ENCODE results near the gene ASTN2.

ASTN2 gene

GRCh38 chr9:117145811-117146490 is 268.9 kb downstream of the ASTN2 start:
- FAIRE-seq (peak; percentile 92), DNase-seq (ENCODE audit: insufficient read length, low spot score) (peak; percentile 38)
- TF ChIP-seq CTCF (IDR thresholded peaks at IDR 0.05; ENCODE audit: insufficient read depth, missing control alignments): no peak

DNA sequence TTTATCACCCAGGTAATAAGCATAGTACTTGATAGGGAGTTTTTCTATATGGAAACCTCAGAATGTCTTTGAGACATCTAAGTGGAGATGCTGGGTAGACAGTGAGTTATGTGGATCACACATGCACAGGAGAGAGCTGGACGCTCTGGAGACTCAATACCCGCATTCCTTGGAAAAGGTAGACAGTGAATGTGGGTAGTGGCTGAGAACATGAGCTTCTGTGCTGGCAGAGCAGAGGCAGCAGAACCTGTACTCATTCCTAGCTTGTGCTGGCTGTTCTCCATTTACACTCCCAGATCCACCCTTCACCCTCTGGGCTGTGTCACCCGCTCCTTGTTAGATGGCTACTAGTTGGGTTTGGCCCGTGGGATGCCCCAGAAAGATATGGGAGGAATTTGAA is 269.8 kb downstream of the ASTN2 start:
- FAIRE-seq: no peak
- no peak for DNase-seq (ENCODE audit: insufficient read length, low spot score)

DNA sequence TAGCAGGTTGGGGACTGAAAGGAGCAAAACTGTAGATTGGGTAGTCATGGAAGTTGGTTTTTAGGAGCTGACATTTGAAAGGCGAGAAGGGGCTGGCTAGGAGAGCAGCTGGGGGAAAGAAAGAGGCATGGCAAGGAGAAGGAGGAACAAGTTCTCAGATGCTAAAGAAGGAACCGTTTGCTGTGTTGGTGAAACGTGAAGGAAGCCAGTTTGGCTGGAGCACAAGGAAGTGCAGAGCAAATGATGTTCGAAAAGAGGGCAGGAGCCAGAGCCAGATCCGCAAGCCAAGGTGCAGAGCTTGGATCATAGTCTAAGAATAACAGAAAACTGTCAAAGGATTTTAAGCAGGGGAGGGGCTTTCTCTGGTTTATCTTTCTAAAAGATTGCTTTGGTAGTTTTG is 276.6 kb downstream of the ASTN2 start:
- no peak for DNase-seq (ENCODE audit: insufficient read length, low spot score)
- TF ChIP-seq CTCF (IDR thresholded peaks at IDR 0.05; ENCODE audit: insufficient read depth, missing control alignments): no peak
- FAIRE-seq: no peak

More for the DNA sequence above, 269.8 kb downstream of the ASTN2 start:
- no peak for TF ChIP-seq CTCF (IDR thresholded peaks at IDR 0.05; ENCODE audit: insufficient read depth, missing control alignments)

DNA sequence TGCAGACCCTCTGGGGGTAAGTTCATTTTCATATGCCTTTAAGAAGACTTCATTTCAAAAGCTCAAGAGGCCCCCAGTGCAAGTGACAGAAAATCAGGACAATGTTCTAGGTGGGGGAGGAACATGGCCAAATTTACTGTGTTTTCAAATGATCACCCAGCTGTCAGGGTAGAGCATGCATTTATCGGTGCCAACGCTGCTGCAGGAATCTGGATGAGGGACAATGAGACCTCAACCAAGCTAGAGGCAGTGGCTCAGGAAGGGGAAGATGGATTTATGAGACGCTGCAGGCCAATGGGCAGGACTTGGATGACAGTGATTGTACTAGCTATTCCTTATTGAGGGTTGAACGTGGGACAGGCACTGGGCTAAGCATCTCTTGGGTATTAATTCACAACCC is 278.4 kb downstream of the ASTN2 start:
- no peak for FAIRE-seq
- TF ChIP-seq CTCF (IDR thresholded peaks at IDR 0.05; ENCODE audit: insufficient read depth, missing control alignments): no peak
- DNase-seq (ENCODE audit: insufficient read length, low spot score): no peak

DNA sequence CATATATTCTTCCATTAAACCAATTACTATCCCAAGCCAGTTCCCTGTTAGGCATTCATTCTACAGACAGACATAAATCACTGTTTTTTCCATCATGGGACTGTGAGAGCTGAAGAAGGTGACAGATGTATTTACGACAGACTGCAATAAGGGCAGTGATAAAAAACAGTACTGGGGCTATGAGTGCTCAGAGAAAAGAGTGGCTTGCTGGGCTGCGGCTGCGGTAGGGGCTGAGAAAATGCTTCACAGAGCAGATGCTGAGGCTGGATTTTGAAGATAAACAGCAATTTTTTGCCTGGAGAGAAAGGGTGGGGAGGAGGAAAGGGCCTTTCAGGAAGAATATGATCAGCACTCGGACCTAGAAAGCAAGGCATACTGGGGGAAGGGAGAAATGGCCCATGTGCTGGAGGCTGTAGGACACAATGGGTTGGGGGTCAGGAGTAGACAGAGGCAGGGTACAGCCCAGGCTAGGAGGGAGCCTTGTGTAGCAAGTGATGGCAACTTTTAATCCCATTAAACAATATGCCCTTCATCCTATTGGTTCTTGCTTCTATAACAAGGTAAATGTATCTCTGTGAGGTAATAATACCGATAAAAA is 279.3 kb downstream of the ASTN2 start:
- FAIRE-seq: no peak
- DNase-seq (ENCODE audit: insufficient read length, low spot score): no peak
- TF ChIP-seq CTCF (IDR thresholded peaks at IDR 0.05; ENCODE audit: insufficient read depth, missing control alignments): no peak

DNA sequence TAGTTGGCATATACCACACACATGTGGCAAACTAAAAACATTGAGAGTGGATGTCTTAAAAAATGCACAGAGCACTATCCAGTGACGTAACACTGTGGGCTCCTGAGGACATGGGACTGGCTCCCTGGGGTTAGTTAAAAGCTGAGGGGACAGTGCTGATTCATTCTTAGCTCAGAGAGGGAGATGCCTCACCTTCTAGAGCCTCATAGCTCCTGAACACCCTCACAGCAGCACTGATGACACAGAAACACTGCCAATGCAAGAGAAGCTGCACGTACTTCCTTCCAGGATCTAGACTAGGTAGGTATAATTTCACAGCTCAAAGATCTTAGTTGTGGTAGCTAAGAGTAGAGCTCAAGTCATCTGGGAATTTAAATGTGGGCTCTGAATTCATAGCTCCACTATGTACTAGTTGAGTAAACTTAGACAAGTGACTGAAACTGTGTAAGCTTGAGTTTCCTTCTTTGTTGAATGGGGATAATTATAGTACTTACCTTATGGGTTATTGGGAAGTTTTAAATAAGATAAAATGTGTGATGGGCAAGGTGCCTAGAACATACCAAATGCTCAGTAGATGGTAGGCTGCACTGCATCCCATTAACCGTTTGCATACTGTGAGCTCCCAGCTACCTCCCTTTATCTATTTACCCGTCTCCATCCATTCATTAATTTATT is 279.9 kb downstream of the ASTN2 start:
- FAIRE-seq (no peak), DNase-seq (ENCODE audit: insufficient read length, low spot score) (no peak)
- TF ChIP-seq CTCF (IDR thresholded peaks at IDR 0.05; ENCODE audit: insufficient read depth, missing control alignments): no peak

GRCh38 chr9:117126871-117127270 is 288.0 kb downstream of the ASTN2 start:
- DNase-seq (ENCODE audit: insufficient read length, low spot score): no peak
- no peak for FAIRE-seq
- no peak for TF ChIP-seq CTCF (IDR thresholded peaks at IDR 0.05; ENCODE audit: insufficient read depth, missing control alignments)
